GM12872 (cell line): ENCODE measurements around the gene PAX5.

Source experiments
- TF ChIP-seq, protein P1 (sequence below): IDR thresholded peaks from 3 replicates; pipeline ENCODE4 v1.5.1; 2011; ENCODE audit warnings: low read depth, mild to moderate bottlenecking, low read length, moderate library complexity; ENCODE audit not compliant: insufficient read depth

The PAX5 gene

DNA sequence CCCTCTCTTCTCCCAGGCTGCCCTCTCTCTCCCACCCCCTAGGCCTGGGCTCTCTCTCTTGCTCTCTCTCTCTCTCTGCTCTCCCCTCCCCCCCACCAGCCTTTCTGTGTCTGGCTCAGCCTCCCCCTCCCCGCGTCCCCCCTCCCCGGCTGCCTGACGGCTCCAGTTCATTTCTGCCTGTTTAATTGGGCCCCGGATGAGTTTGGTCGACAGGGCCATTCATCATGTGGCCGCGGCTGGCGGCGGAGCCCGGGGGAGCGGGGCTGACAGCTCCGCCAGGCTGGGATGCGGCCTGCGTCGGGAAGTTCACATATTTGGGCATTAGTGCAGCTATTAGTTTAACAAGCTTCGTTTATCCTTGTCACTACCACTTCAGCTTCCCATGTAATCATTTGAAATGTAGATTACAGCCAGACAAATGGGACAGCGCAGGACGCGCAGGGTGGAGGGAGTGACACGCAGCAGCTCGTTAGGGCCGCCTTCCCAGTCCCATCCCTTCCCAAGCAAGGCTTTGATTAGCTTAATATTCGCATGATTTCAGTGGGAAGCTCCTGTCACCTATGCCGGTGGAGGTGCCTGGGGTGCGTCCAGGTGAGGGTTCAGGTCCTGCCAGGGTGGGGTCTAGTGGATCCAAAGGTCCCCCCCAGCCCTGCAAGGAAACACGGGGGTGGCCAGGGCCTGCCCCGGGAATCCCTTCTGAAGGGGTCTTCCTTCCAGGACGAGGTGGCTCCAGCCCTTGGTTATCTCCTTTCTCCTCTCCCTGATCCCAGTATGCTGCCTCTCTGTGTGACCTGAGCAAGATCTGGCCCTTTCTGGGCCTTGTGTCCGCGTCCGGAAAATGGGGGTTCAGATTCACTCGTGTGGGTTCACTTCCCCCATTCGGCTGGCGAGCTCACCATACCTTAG lies 214.8 kb downstream of the PAX5 start:
- TF ChIP-seq, protein P1, sequence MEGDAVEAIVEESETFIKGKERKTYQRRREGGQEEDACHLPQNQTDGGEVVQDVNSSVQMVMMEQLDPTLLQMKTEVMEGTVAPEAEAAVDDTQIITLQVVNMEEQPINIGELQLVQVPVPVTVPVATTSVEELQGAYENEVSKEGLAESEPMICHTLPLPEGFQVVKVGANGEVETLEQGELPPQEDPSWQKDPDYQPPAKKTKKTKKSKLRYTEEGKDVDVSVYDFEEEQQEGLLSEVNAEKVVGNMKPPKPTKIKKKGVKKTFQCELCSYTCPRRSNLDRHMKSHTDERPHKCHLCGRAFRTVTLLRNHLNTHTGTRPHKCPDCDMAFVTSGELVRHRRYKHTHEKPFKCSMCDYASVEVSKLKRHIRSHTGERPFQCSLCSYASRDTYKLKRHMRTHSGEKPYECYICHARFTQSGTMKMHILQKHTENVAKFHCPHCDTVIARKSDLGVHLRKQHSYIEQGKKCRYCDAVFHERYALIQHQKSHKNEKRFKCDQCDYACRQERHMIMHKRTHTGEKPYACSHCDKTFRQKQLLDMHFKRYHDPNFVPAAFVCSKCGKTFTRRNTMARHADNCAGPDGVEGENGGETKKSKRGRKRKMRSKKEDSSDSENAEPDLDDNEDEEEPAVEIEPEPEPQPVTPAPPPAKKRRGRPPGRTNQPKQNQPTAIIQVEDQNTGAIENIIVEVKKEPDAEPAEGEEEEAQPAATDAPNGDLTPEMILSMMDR, result no peak

DNA sequence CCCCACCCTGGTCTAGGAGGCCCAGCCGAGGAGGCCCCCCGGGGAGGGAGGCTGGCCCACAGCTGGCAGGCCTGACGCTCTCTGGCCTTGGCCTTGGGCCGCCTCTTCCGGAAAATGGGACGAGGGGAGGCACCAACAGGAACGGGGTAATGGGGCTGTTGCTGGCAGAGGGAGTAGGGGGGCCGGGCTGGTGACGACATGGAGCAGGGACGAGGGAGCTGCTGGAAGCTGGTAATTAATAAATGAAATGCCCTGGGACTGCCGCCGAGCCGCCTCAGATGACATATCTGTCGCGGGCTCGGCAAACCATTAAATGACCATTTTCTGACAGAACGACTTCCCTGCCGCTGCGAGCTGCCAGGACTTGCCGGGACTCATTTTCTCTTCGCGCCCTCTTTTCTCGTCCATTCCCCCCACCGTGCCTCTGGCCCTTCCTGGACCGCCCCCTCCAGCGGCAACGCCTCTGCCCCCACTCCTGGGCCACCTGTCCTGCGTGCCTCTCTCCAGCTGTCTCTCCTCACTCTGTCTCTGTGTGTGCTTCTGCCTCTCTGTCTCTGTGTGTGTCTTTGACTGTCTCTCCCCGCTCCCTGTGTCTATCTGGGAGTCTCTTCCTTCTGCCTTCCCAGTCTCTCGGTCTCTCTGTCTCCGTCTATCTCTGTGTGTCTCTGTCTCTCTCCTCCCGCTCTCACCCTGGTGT lies 215.7 kb downstream of the PAX5 start:
- TF ChIP-seq, protein P1, result no peak

DNA sequence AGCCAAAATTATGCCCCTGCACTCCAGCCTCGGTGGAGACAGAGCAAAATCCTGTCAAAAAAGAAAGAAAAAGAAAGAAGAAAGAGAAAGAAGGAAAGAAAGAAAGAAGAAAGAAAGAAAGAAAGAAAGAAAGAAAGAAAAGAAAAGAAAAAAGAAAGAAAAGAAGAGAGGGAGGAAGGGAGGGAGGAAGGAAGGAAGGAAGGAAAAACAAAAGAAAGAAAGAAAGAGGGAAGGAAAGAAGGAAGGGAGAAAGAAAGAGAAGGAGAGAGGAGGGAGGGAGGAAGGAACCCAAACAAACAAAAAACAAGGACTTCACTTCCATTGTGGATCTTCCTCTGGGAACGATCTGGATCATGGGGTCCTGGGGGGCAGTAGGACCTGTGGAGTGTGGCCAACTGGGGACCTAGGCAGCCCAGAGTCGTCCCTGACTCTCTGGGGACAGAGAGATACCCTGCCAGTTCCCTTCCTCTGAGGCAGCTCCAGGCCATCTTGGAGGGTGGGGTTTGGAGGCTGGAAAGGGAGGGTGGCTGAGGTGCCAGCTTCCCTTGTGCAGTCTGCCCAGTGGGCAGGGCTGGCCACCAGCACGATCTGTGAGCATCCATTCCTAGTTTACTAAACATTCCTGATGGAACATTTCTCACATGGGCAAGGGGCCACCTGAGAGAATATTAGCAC lies 216.8 kb downstream of the PAX5 start:
- TF ChIP-seq, protein P1, result no peak

DNA sequence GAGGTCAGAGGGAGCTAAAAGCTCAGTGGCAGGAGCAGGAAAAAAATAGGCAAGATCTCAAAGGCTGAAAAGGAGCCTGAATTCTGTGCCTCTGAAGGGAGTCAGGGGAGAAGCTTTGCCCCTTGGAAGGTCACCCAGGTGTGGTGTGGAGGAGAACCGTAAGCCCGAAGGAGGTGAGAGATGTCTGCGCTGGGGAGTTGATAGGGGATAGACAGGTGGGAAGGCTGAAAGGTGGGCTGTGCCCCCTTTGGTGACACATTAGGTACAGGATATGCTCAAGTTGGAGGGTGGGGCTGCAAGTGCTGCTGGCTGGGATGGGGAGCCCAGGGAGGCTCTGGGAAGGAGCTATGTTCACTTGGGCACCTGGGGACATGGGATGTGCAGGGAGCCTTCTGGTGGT lies 217.7 kb downstream of the PAX5 start:
- TF ChIP-seq, protein P1, result no peak

DNA sequence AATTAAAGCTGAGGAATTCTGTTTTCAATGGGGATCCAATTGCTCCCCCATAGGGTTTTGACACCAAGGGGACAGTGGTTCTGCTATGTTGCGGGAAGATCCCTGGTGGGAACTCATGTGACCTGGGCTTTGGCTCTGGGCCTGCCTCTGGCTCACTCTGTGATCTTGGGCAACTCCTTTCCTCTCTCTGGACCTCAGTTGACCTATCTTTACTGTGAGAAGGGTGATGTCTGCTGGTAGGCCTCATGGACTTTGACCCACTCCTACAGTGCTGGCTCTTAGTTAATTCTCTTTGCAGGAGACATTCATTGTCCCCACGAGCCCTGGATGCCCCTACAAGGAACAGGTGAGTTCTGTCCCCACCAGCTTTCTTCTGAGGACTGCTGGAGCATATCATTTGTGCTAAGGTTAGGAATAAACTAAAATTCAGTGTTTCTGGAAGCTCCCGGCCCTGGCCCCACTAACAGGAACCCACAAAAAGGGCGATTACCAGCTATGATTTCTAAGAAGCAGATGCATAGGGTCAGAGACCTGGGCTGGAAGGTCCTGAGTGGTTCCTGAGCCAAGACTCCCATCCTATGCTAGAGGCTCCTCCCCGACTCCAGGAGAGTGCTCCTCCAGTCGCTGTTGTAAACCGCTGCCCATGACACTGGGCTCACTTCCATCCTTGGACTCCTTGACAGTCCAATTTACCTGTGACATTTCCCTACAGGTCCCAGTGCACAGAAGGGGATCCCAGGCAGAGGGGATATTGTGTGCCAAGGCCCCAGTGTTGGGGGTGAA lies 218.3 kb downstream of the PAX5 start:
- TF ChIP-seq, protein P1, result no peak

DNA sequence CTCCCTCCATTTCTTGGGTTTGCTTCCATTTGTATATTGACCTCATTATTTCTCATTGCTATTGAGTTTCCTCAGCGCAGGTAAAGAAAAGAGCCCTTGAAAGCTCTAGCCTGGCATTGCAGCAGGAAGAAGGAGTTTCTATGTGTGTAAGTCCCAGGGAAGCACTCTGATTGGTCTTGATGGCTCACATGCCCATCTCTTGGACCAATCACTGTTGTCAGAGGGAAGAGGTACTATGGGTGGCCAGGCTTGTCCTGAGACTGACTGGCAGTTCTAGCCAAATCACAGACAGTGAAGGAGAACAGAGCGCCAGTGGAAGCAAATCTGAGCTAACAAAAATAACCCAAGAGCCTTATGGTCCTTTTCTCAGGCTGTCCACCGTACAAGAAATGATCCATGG lies 219.0 kb downstream of the PAX5 start:
- TF ChIP-seq, protein P1, result no peak
